Stimulated activated CD8-positive, alpha-beta memory T cell treated with anti-CD3 and anti-CD28 coated beads, Interleukin-4, amount 100 ng/mL, for 48 hours (primary cell): ENCODE measurements around the gene PIP4P1.
"Not testable (repeated sequence)": the region's sequence is repeated elsewhere in the genome, so short reads cannot be mapped to it uniquely, and the experiment has no call there.

Source experiments
- DNase-seq: peaks from one replicate; pipeline ENCODE4 v3.0.0-alpha.2; 2020

The PIP4P1 gene

GRCh38 chr14:20461225-20462141, at the start of gene PIP4P1:
PIP4P1 (minus strand) TSS chr14:20461434; CDS start chr14:20461325, 109 bp downstream.
- DNase-seq = peak; percentile 98

- no peak for DNase-seq
These were observed 47.1 kb upstream of the PIP4P1 start for GRCh38 chr14:20508367-20508766.

- not testable (repeated sequence) for DNase-seq
These were observed 46.3 kb upstream of the PIP4P1 start for GRCh38 chr14:20507537-20507936.

DNA sequence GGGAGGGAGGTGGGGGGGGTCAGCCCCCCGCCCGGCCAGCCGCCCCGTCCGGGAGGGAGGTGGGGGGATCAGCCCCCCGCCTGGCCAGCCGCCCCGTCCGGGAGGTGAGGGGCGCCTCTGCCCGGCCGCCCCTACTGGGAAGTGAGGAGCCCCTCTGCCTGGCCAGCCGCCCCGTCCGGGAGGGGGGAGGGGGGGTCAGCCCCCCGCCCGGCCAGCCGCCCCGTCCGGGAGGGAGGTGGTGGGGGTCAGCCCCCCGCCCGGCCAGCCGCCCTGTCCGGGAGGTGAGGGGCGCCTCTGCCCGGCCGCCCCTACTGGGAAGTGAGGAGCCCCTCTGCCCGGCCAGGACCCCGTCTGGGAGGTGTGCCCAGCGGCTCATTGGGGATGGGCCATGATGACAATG, 45.5 kb upstream of the PIP4P1 start:
- not testable (repeated sequence) for DNase-seq

- not testable (repeated sequence) for DNase-seq
These were observed 45.0 kb upstream of the PIP4P1 start for GRCh38 chr14:20506276-20506675.

DNA sequence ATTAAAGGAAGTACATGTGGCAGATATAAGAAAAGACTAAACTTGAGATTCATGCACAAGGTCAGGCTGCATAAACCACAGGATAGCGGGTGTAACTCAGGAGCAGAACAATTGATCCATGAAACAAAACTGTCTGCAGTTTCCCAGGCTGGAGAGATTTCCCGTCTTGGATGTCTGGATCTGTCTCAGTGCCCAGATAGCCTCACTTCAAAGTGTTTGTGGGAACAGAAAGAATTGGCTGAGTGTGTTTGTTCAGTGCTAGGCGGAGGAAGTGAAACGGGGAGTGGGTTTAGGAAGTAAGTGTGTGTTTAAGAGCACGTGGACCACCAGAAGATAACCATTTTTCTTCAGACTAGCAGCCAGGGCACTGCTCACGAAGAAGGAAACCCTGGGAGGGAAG, 42.7 kb upstream of the PIP4P1 start:
- no peak for DNase-seq

- DNase-seq = no peak
These were observed 40.1 kb upstream of the PIP4P1 start for GRCh38 chr14:20501346-20501745.

GRCh38 chr14:20499881-20500280, 38.6 kb upstream of the PIP4P1 start:
- DNase-seq = no peak

DNA sequence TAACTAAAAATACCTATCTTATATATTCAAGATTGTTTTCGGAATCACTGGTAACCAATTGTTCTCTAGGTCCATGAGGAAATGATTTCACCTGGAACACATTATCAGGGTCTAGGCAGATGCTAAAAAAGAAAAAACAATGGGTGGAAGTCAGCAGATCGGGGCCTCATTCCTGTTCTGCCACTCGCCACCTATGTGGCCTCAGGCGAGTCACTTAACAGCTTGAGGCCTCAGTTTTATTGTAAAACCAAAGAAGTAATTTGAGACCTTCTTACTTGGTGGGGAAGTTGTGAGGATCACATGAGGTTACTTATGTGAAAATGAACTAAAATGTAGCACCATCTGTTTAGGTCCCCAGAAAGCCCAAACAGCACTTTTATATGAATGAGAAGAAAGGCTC, 37.9 kb upstream of the PIP4P1 start:
- DNase-seq = no peak

DNA sequence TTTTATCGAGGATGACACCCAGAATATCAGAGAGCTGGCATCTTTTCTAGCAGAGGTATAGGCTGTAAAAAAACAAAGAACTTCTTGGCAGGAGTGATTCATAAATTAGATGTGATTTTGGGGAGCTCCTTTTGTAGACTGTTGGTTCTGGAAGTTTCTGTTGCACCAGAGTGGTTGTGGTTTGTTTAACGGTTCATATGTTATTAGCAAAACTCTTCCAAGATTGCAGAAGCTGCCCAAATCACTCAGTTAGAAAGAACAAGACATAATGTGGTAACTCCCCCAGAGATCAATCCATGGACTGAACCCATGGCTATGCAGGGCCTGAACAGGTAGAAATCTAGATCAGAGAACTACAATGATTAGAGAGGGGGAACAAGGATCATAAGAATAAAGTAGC, 37.4 kb upstream of the PIP4P1 start:
- no peak for DNase-seq

DNA sequence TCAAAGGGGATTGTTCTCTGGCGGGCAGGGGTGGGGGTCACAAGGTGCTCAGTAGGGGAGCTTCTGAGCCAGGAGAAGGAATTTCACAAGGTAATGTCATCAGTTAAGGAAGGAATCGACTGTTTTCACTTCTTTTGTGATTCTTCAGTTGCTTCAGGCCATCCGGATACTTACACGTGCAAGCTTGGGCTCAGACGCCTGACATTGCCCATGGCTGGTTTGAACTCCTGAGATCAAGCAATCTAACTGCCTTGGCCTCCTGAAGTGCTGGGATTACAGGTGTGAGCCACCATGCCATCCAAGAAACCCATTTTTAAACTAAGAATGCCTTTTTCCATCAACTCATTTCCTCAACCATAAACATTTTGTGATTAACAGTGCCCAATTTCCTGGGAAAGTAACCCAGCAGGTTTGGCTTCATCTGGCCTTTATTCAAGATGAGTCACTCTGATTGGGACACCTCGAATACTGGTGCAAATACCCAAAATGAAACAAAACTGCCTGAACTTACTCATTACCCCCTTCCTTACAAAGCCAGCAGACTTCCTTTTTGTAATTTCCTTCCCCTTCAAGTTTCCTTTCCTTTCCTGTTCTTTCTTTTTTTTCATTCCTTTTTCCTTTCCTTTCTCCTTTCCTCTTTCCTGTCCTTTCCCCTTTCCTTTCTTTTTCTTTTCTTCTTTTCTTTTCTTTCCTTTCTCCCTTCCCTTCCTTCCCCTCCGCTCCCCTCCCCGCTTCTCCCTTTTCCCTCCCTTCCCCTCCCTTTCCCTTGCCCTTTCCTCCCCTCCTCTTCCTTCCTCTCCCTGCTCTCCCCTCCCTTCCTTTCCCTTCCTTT, 33.9 kb upstream of the PIP4P1 start:
- DNase-seq = no peak

GRCh38 chr14:20493634-20494033, 32.4 kb upstream of the PIP4P1 start:
- DNase-seq = no peak

GRCh38 chr14:20492486-20492885, 31.3 kb upstream of the PIP4P1 start:
- no peak for DNase-seq

- no peak for DNase-seq
These were observed 29.3 kb upstream of the PIP4P1 start for GRCh38 chr14:20490563-20490962.

DNA sequence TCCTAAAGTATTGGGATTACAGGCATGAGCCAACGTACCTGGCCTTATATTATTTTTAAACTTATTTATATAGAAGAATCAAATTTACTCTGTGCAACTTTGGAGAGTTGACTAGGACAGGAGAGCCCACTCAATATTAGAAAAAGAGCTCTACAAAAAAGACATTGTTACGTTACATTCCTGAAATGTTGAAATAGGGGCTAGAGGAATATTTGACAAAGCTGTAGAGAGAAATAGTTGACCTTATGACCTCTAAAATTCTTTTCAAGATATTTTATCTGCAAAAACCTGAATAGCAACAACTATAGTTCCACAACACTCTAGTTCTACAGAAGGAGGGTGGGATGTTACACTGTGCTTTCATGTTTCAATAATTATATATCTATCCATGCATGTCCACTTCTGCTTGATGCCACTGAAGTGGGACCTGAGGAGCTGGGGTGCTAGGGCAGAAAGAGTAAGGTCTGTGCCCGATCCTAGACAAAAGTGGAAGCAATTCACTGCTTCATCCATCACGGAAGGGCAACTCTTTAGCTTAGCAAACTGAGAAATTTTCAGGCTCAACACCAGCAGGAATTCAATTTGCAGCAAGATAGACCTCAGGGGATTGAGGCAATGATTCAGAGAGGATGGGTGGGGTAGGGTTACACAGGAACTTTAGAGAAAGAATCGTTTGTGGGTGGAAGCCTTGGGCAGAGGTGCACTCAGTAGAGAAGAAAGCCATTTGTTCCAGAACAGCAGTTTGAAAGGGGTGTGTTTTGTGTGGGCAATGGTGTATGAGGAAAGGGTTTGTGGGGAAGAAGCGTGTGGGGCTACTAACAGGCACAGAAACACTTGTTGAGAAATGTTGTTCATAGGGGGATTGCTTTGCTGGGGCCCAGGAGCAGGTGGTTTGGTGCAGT, 28.1 kb upstream of the PIP4P1 start:
- no peak for DNase-seq

GRCh38 chr14:20487396-20487725, 26.1 kb upstream of the PIP4P1 start:
- no peak for DNase-seq

DNA sequence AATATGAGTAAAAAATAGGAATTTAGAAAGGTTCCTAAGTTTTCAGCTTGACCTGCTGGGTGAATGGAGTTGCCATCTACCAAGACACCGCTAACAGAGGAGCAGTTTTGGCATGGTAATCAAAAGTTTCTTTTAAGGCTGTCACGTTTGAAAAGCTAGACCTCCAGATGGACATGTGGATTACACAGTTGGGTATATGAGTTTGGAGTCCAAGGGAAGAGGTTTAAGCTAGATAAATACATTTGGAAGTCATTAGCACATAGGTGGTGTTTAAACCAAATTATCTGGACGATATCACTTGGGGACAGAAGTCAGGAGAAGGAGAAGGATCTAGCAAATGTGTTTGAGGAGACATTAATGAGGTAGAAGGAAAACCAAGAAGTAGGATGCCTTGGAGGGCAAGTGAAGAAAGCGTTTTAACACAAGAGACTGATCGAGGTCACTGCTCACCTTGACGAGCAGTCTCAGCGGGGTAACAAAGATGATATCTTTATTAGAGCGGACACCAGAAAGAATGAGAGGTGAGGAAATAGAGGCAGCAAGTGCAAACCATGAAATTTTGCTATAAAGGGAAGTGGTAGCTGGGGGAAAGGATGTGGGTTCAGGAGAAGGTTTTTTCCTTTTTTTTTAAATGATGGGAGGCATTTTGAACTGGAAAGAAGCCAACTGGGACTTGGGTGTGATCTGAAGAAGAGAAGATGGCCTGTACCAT, 25.6 kb upstream of the PIP4P1 start:
- DNase-seq = no peak

GRCh38 chr14:20485900-20486299, 24.7 kb upstream of the PIP4P1 start:
- DNase-seq = no peak

GRCh38 chr14:20482382-20482781, 21.1 kb upstream of the PIP4P1 start:
- DNase-seq = no peak

- no peak for DNase-seq
These were observed 17.7 kb upstream of the PIP4P1 start for GRCh38 chr14:20478894-20479293.

DNA sequence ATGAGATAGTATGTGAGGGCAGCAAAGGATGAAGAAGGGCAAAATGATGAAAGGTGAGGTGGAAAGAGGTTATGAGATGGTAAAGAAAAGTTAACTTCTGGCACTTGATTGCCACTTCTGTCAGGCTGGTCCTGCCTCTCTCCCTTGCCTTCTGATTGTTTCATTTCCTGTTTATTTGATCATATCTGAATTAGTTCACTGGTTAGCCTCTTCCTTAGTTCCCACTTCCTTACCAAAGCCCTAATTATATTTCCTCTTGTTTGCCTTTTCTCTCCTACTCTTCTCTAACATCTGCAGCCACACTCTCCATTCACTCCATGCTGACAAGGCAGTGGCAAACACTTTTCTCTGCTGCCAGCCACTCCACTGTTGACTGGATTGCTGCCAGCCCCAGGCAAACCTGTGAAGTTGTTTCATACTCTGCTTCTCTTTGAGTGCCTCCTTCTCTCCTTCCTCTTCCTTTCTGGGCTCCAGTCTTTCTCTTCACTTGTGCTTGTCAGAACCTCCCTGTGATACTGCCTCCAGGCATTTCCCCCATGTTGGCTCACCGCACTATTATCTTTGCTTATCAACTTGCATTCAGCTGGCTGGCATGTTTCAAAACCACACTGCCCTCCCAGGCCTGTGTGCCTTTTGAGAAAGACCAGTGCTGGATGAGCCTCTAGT, 16.1 kb upstream of the PIP4P1 start:
- DNase-seq = no peak

GRCh38 chr14:20476776-20477175, 15.5 kb upstream of the PIP4P1 start:
- no peak for DNase-seq
